H9 (cell line): ENCODE data around the gene PDE2A. TPM values are rescaled to one million over a fixed set of nuclear protein-coding genes. Genes with fewer than 3 reads are reported as not detected.

ENCODE experiments used
- DNase-seq: peaks from one replicate; pipeline ENCODE4 v3.0.0-alpha.2; 2017
- H2AFZ ChIP-seq: one replicate; pipeline ENCODE4 v1.6.1; 2013; ENCODE audit warnings: mild to moderate bottlenecking, low read length, control low read depth, moderate library complexity
- H2AK5ac ChIP-seq: 2 replicates; pipeline ENCODE4 v1.6.1; 2013; ENCODE audit warnings: low read length, control low read depth, mixed read lengths; ENCODE audit not compliant: insufficient read length
- H2BK120ac ChIP-seq: one replicate; pipeline ENCODE4 v1.6.1; 2013; ENCODE audit warnings: low read depth, mild to moderate bottlenecking, low read length, control low read depth, inconsistent platforms; ENCODE audit not compliant: poor library complexity, severe bottlenecking
- H2BK12ac ChIP-seq: 2 replicates; pipeline ENCODE4 v1.6.1; 2013; ENCODE audit warnings: low read length, control low read depth, mixed read lengths, low read depth; ENCODE audit not compliant: insufficient read length
- H2BK15ac ChIP-seq: 2 replicates; pipeline ENCODE4 v1.6.1; 2013; ENCODE audit warnings: low read depth, low read length, control low read depth
- H2BK20ac ChIP-seq: one replicate; pipeline ENCODE4 v1.6.1; 2013; ENCODE audit warnings: low read depth, mild to moderate bottlenecking, low read length, control low read depth, inconsistent platforms; ENCODE audit not compliant: poor library complexity, severe bottlenecking
- H2BK5ac ChIP-seq: 2 replicates; pipeline ENCODE4 v1.6.1; 2013; ENCODE audit warnings: low read length, control low read depth, mixed read lengths; ENCODE audit not compliant: insufficient read length
- H3K14ac ChIP-seq: 2 replicates; pipeline ENCODE4 v1.6.1; 2013; ENCODE audit warnings: low read length, control low read depth; ENCODE audit not compliant: insufficient read depth
- H3K18ac ChIP-seq: 2 replicates; pipeline ENCODE4 v1.6.1; 2013; ENCODE audit warnings: low read depth, mild to moderate bottlenecking, mixed read lengths, low read length, control low read depth; ENCODE audit not compliant: insufficient read length
- H3K23ac ChIP-seq: 2 replicates; pipeline ENCODE4 v1.6.1; 2013; ENCODE audit warnings: low read length, control low read depth, mixed read lengths, low read depth; ENCODE audit not compliant: insufficient read length
- H3K23me2 ChIP-seq: 2 replicates; pipeline ENCODE4 v1.6.1; 2013; ENCODE audit warnings: low read depth, mild to moderate bottlenecking, mixed read lengths, low read length, control low read depth; ENCODE audit not compliant: insufficient read length, poor library complexity, severe bottlenecking
- H3K27ac ChIP-seq: 2 replicates; pipeline ENCODE4 v1.5.1; 2013; ENCODE audit warnings: low read length, control low read depth, mixed read lengths, low read depth; ENCODE audit not compliant: insufficient read length
- H3K27me3 ChIP-seq: 2 replicates; pipeline ENCODE4 v1.6.1; 2013; ENCODE audit warnings: low read length, control low read depth, inconsistent platforms; ENCODE audit not compliant: insufficient read depth
- H3K4ac ChIP-seq: 2 replicates; pipeline ENCODE4 v1.6.1; 2013; ENCODE audit warnings: low read depth, mild to moderate bottlenecking, control low read depth, inconsistent platforms, low read length, moderate library complexity
- H3K4me1 ChIP-seq: 2 replicates; pipeline ENCODE4 v1.6.1; 2013; ENCODE audit warnings: low read length, control low read depth, inconsistent platforms; ENCODE audit not compliant: insufficient read depth
- H3K4me2 ChIP-seq: 2 replicates; pipeline ENCODE4 v1.6.1; 2013; ENCODE audit warnings: low read length, control low read depth, mixed read lengths; ENCODE audit not compliant: insufficient read length, insufficient read depth
- H3K56ac ChIP-seq: 2 replicates; pipeline ENCODE4 v1.6.1; 2013; ENCODE audit warnings: low read depth, mild to moderate bottlenecking, mixed read lengths, low read length, control low read depth; ENCODE audit not compliant: insufficient read length
- H3K79me1 ChIP-seq: 2 replicates; pipeline ENCODE4 v1.6.1; 2013; ENCODE audit warnings: low read depth, mild to moderate bottlenecking, moderate library complexity, low read length, control low read depth, inconsistent platforms; ENCODE audit not compliant: insufficient read depth, poor library complexity, severe bottlenecking
- H3K79me2 ChIP-seq: 2 replicates; pipeline ENCODE4 v1.6.1; 2013; ENCODE audit warnings: low read length, control low read depth, inconsistent platforms; ENCODE audit not compliant: insufficient read depth
- H3K9ac ChIP-seq: 2 replicates; pipeline ENCODE4 v1.6.1; 2013; ENCODE audit warnings: low read length, control low read depth, mixed read lengths; ENCODE audit not compliant: insufficient read length; ENCODE audit errors: extremely low read depth
- H3K9me3 ChIP-seq: one replicate; pipeline ENCODE4 v1.6.1; 2013; ENCODE audit warnings: low read depth, low read length, inconsistent platforms; ENCODE audit not compliant: control insufficient read depth
- H3T11ph ChIP-seq: one replicate; pipeline ENCODE4 v1.6.1; 2013; ENCODE audit warnings: mild to moderate bottlenecking, low read length, control low read depth, inconsistent platforms
- H4K20me1 ChIP-seq: one replicate; pipeline ENCODE4 v1.6.1; 2013; ENCODE audit not compliant: control insufficient read depth, insufficient read length, insufficient read depth
- H4K5ac ChIP-seq: 2 replicates; pipeline ENCODE4 v1.6.1; 2013; ENCODE audit warnings: low read depth, mild to moderate bottlenecking, mixed read lengths, low read length, control low read depth; ENCODE audit not compliant: insufficient read length
- H4K8ac ChIP-seq: replicated peaks from 2 replicates; pipeline ENCODE4 v1.6.1; 2013; ENCODE audit warnings: low read length, control low read depth, mixed read lengths, low read depth; ENCODE audit not compliant: insufficient read length
- H4K91ac ChIP-seq: 2 replicates; pipeline ENCODE4 v1.6.1; 2013; ENCODE audit warnings: low read depth, mild to moderate bottlenecking, moderate library complexity, mixed read lengths, low read length, control low read depth; ENCODE audit not compliant: insufficient read length
- H3K27ac Mint-ChIP-seq, 3 experiments: 2 replicates in 2 of 3; 3 replicates in 1 of 3; pipeline ENCODE4 v1.8.0; 2020 to 2021; ENCODE audit warnings: mixed read lengths in 3 of 3, mild to moderate bottlenecking in 1 of 3, moderate library complexity in 1 of 3
- H3K27me3 Mint-ChIP-seq: 2 replicates; pipeline ENCODE4 v1.8.0; 2021; ENCODE audit warnings: low read depth, mild to moderate bottlenecking, moderate library complexity, mixed read lengths
- H3K36me3 Mint-ChIP-seq, 3 experiments: 2 replicates in 2 of 3; 3 replicates in 1 of 3; pipeline ENCODE4 v1.8.0; 2020 to 2021; ENCODE audit warnings: low read depth in 3 of 3, mixed read lengths in 3 of 3; ENCODE audit not compliant: insufficient read depth in 1 of 3
- H3K4me1 Mint-ChIP-seq, 2 experiments: 2 replicates each; pipeline ENCODE4 v1.8.0; 2020; ENCODE audit warnings: mixed read lengths in 2 of 2
- H3K4me3 Mint-ChIP-seq, 2 experiments: 2 replicates in 1 of 2; 3 replicates in 1 of 2; pipeline ENCODE4 v1.8.0; 2020 to 2021; ENCODE audit warnings: mild to moderate bottlenecking in 2 of 2, mixed read lengths in 2 of 2, moderate library complexity in 1 of 2
- H3K9me3 Mint-ChIP-seq, 2 experiments: 2 replicates in 1 of 2; 3 replicates in 1 of 2; pipeline ENCODE4 v1.8.0; 2020; ENCODE audit warnings: mild to moderate bottlenecking in 2 of 2, mixed read lengths in 2 of 2, moderate library complexity in 1 of 2
- WGBS: extraction: QIAGEN DNeasy Blood & Tissue Kit; methylation state at CpG from one replicate; pipeline ENCODE4 v1.1.7; 2013; ENCODE audit warnings: missing lambda C conversion rate, low lambda C conversion rate, mixed read lengths; ENCODE audit not compliant: insufficient read length; ENCODE audit errors: extremely low coverage; 5-methylcytosine and 5-hydroxymethylcytosine counted together
- total RNA-seq: library from RNA; stranded (reverse); gene quantifications from 2 replicates; pipeline ENCODE4 v1.2.1, GENCODE V29; 2021
- TF ChIP-seq, protein P1 (sequence below): fragments of 200-600 bp; sonication (generic); conservative IDR thresholded peaks from 3 replicates; pipeline ENCODE4 v1.8.0; 2021; ENCODE audit warnings: antibody characterized with exemption, mild to moderate bottlenecking

Gene PDE2A
- total RNA-seq, 1 experiment from 2014 or later, result 3.4 TPM

DNA sequence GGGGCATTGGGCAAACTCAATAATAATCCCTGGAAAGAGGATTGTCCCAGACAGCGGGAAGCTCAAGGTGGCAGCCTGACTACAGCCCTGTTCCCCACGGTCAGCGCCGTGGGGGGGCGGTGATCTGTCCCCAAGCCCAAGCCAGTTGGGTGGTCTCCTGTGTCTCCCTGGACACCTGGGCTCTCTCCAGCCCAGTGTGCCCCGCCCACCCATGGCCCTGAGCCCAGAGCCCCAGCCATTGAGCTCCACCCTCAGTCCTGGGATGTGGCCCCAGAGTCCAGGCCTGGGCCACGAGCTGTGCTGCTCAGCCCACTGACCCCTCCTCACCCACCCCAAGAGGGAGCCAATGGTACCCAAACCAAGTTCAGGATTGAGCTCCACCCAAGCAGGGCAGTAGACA, 27.9 kb upstream of the PDE2A start:
- no peak overlapping the region for H3K18ac ChIP-seq
- no peak overlapping the region for H2BK12ac ChIP-seq
- no peak overlapping the region for H2BK20ac ChIP-seq
- no peak overlapping the region for H2BK120ac ChIP-seq
- H2BK15ac ChIP-seq, result no peak overlapping the region
- TF ChIP-seq, protein P1, sequence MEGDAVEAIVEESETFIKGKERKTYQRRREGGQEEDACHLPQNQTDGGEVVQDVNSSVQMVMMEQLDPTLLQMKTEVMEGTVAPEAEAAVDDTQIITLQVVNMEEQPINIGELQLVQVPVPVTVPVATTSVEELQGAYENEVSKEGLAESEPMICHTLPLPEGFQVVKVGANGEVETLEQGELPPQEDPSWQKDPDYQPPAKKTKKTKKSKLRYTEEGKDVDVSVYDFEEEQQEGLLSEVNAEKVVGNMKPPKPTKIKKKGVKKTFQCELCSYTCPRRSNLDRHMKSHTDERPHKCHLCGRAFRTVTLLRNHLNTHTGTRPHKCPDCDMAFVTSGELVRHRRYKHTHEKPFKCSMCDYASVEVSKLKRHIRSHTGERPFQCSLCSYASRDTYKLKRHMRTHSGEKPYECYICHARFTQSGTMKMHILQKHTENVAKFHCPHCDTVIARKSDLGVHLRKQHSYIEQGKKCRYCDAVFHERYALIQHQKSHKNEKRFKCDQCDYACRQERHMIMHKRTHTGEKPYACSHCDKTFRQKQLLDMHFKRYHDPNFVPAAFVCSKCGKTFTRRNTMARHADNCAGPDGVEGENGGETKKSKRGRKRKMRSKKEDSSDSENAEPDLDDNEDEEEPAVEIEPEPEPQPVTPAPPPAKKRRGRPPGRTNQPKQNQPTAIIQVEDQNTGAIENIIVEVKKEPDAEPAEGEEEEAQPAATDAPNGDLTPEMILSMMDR, result no peak
- peaks cover 3% of the 10 kb centered on the region for H3K23me2 ChIP-seq
- Mint-ChIP-seq H3K27ac (peak overlapping the region in 1 of 3 experiments; percentile 82; a peak in 3 of 7 replicates), H3K36me3 (peaks cover 18 to 46% (median 39%) of the 10 kb centered on the region in 3 experiments), H3K4me1 (peaks cover 39 to 57% of the 10 kb centered on the region in 2 experiments), H3K9me3 (no peaks in the 10 kb centered on the region), H3K4me3 (no peak overlapping the region), H3K27me3 (no peaks in the 10 kb centered on the region)
- H4K5ac ChIP-seq, result no peak overlapping the region
- no peak overlapping the region for H3K27ac ChIP-seq
- H2BK5ac ChIP-seq, result no peak overlapping the region
- peaks cover 2% of the 10 kb centered on the region for H4K20me1 ChIP-seq
- no peak overlapping the region for H3K14ac ChIP-seq
- no peak overlapping the region for H4K91ac ChIP-seq
- no peaks in the 10 kb centered on the region for H3K79me2 ChIP-seq
- H3K4ac ChIP-seq, result no peak overlapping the region
- H2AK5ac ChIP-seq, result no peak overlapping the region
- no peak for DNase-seq
- H3T11ph ChIP-seq, result no peak overlapping the region
- H2AFZ ChIP-seq, result no peak overlapping the region
- WGBS, result no CpG with 5 or more reads among the region's 7 CpGs
- no peaks in the 10 kb centered on the region for H3K27me3 ChIP-seq
- H3K9me3 ChIP-seq, result no peaks in the 10 kb centered on the region
- H3K23ac ChIP-seq, result no peak overlapping the region
- no peaks in the 10 kb centered on the region for H3K79me1 ChIP-seq
- no peak overlapping the region for H3K4me2 ChIP-seq
- H3K4me1 ChIP-seq, result peaks cover 5% of the 10 kb centered on the region; the same call in 1 of the 2 replicates
- no peak overlapping the region for H4K8ac ChIP-seq
- no peak overlapping the region for H3K9ac ChIP-seq
- H3K56ac ChIP-seq, result no peak overlapping the region
